AG04450 (cell line): ENCODE results near the gene ELOVL5. TPM values are rescaled to one million over a fixed set of nuclear protein-coding genes. Genes with fewer than 3 reads are reported as not detected.

Source experiments
- CTCF ChIA-PET: fragments of 300-600, 350-600 bp; formaldehyde crosslinking; extraction: SDS; loops from one replicate; lab custom pipeline; 2022; ENCODE audit warnings: antibody characterized with exemption, inconsistent platforms; lab: Charles Lee
- POLR2A ChIA-PET: fragments of 350-600 bp; formaldehyde crosslinking; extraction: SDS; loops from one replicate; lab custom pipeline; 2021; ENCODE audit warnings: antibody characterized with exemption, inconsistent platforms; lab: Yijun Ruan, JAX
- DNase-seq: peaks from one replicate; pipeline ENCODE4 v3.0.0-alpha.2; 2011; ENCODE audit warnings: low read depth, low spot score
- H3K27ac ChIP-seq: one replicate; pipeline ENCODE4 v1.5.1; 2012; ENCODE audit warnings: low read depth, low read length, control low read depth
- H3K27me3 ChIP-seq: one replicate; pipeline ENCODE4 v1.6.0; 2012; ENCODE audit warnings: low read length; ENCODE audit not compliant: control insufficient read depth, insufficient read depth
- H3K4me3 ChIP-seq: 2 replicates; pipeline ENCODE4 v1.5.1; 2011; ENCODE audit warnings: mild to moderate bottlenecking, low read depth, low read length, control low read depth
- H3K9me3 ChIP-seq: 2 replicates; pipeline ENCODE4 v1.5.1; 2012; ENCODE audit warnings: low read length; ENCODE audit not compliant: control insufficient read depth, insufficient read depth
- polyA plus RNA-seq: library from polyadenylated mRNA; depleted of rRNA; stranded (reverse); fragments of >200 nt; gene quantifications from 2 replicates; pipeline ENCODE4 v1.2.3, GENCODE V29; 2011
- TF ChIP-seq, protein P1 (sequence below): IDR thresholded peaks from 2 replicates; pipeline ENCODE4 v1.5.1; 2011; ENCODE audit warnings: low read depth, low read length, control low read depth, inconsistent platforms

The ELOVL5 gene
- polyA plus RNA-seq, 1 experiment = 81.6 TPM

DNA sequence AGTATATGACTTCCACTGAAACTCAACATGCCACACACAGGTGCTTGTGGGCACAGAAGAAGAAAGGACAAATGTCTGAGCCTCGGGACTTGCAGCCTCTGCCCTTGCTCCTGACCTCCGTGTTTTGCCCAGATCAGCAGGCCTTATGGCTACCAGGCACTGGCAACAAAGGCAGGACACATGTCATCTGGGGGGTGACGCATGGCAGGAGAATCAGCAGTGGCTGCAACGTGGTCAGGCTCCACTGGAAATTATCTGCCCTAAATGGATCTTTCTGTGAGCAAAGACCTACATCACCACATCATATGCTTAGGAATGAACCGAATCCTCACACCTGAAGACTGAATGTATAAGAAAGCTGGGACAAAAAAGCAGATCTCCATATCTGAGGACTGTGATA lies 78.9 kb downstream of the ELOVL5 start:
- ChIA-PET POLR2A (no interaction called here), CTCF (no interaction called here)

DNA sequence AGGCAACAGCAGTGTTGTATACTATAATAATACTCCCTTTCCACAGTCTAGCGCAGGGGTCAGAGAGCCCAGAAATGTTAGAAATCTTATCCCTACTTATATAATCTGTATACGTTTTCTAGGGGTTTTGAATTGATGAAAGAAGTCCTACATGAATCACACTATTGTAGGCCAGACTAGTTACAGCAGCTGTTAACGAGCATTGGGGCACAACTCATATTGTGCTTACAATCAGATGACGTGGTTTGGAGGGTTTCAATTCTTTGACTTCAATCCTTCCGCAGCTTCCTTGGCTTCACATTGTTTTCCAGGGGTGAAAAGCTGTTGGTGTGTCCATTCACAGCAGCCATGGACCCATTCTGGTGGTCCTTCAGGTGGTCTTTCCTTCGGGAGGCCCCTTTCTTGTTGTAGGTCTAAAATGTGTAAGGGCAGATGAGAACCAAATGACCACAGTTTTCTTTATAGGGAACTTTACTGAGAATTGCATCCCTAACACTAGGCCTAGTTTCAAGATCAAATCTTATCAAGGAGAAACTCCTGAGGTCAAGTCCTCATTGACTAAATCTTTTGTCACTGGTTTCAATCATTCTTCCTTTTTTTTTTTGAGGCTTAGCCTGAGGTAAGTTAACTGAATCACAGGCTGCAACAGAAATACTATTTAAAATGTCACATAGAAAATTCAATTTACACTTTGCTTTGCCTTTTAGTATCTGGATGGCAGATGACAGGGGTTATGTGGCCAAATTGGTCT lies 79.7 kb downstream of the ELOVL5 start:
- Histone ChIP-seq H3K4me3 (no peak overlapping the region), H3K27me3 (no peaks in the 10 kb centered on the region), H3K27ac (no peak overlapping the region), H3K9me3 (no peaks in the 10 kb centered on the region)
- ChIA-PET POLR2A (no interaction called here), CTCF (interaction anchor here (1.0 kb wide), 1 partner anchor 98 kb away, joined by 3 read pairs; no protein-coding TSS in a partner anchor)
- no peak for DNase-seq
- TF ChIP-seq, protein P1, sequence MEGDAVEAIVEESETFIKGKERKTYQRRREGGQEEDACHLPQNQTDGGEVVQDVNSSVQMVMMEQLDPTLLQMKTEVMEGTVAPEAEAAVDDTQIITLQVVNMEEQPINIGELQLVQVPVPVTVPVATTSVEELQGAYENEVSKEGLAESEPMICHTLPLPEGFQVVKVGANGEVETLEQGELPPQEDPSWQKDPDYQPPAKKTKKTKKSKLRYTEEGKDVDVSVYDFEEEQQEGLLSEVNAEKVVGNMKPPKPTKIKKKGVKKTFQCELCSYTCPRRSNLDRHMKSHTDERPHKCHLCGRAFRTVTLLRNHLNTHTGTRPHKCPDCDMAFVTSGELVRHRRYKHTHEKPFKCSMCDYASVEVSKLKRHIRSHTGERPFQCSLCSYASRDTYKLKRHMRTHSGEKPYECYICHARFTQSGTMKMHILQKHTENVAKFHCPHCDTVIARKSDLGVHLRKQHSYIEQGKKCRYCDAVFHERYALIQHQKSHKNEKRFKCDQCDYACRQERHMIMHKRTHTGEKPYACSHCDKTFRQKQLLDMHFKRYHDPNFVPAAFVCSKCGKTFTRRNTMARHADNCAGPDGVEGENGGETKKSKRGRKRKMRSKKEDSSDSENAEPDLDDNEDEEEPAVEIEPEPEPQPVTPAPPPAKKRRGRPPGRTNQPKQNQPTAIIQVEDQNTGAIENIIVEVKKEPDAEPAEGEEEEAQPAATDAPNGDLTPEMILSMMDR = no peak

More for the DNA sequence above, 78.9 kb downstream of the ELOVL5 start:
- Histone ChIP-seq H3K9me3 (no peaks in the 10 kb centered on the region), H3K27me3 (no peaks in the 10 kb centered on the region), H3K4me3 (no peak overlapping the region), H3K27ac (no peak overlapping the region)
- no peak for DNase-seq
- TF ChIP-seq, protein P1 = no peak

DNA sequence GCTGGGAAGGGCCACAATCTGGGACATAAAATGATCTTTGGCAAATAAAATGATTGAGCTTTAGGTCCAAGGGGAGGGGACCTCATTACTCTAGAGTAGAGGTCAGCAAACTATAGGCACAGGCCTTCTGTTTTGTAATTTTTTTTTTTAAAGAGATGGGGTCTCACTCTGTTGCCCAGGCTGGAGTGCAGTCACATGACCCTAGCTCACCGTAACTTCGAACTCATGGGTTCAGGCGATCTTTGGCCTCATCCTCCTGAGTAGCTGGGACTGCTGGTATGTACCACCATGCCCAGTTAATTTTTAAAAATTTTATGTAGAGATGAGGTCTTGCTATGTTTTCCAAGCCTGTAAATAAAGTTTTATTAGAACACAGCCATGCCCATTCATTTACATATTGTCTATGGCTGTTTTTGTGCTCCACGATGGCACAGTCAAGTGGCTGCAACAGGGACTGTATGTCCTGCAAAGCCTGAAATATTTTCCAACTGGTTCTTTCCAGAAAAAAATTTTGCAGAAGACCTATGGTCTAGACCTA lies 82.1 kb downstream of the ELOVL5 start:
- CTCF ChIA-PET = interaction anchor here (0.6 kb wide), 1 partner anchor 219 kb away, joined by 5 read pairs; no protein-coding TSS in a partner anchor
- TF ChIP-seq, protein P1 = no peak
- POLR2A ChIA-PET = no interaction called here
- H3K27ac ChIP-seq = no peak overlapping the region
- no peak for DNase-seq
- H3K4me3 ChIP-seq = no peak overlapping the region
- H3K27me3 ChIP-seq = no peaks in the 10 kb centered on the region
- H3K9me3 ChIP-seq = no peaks in the 10 kb centered on the region

DNA sequence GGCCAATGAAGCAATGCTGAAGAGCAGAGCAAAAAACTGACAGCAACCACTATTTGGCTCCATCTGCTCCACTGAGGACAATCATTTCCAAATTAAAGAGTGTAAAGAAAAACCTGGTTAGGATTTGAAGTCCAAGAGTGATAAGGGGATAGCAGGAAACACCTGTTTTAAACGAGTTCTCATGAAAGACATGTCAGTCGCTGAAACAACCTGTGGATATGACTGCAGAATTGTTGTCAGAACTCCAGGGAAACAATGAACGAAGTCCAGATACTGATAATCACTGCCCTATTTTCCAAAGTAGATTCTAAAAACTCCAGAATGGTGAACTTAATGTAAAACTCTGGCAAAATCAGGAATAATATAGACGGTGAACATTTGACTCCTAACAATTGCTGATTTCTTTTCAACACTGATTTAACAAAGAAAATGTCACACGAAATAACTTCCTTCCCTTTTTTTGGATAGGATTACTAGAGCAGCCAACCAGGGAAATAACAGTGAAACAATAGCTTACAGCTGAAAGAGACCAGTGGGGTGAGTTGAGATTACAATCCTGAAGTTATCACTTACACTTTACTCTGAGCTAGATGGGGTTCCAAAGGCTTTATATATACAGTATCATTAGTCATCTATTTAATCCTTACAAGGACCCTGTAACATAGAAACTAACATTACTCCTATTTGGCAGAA lies 83.7 kb downstream of the ELOVL5 start:
- no peaks in the 10 kb centered on the region for H3K27me3 ChIP-seq
- POLR2A ChIA-PET = interaction anchor here (0.7 kb wide), 1 partner anchor 80 kb away, joined by 3 read pairs; no protein-coding TSS in a partner anchor
- no peak overlapping the region for H3K27ac ChIP-seq
- no peak for DNase-seq
- CTCF ChIA-PET = no interaction called here
- TF ChIP-seq, protein P1 = no peak
- no peaks in the 10 kb centered on the region for H3K9me3 ChIP-seq
- no peak overlapping the region for H3K4me3 ChIP-seq
